NT2/D1 (cell line): ENCODE results near the gene KDM2A.

Experiments used
- YY1 ChIP-seq: IDR thresholded peaks from 2 replicates; pipeline ENCODE4 v1.6.1; 2011; ENCODE audit not compliant: insufficient read length, insufficient read depth
- ZNF274 ChIP-seq: IDR thresholded peaks from 2 replicates; pipeline ENCODE4 v1.6.1; 2011; ENCODE audit warnings: mild to moderate bottlenecking, low read depth, low read length

DNA sequence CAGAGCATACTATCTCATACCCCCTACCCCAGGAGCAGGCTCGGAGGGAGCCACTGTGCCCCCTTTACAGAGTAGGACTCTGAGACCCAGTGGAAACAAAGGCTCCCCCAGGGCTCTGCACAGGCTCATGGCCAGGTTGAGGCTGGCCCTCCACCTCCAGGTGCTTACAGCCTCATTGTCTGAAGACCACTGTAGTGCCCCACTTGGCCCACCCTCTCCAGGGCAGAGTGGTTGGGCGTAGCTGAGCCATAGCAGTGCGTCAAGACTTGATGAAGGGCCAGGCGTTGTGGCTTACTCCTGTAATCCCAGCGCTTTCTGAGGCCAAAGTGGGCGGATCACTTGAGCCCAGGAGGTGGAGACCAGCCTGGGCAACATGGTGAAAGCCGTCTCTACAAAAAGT is 171.7 kb downstream of the KDM2A start:
- TF ChIP-seq ZNF274 (no peak), YY1 (no peak)
